ENCODE data around the gene NOP10. TPM values are rescaled to one million over a fixed set of nuclear protein-coding genes. Genes with fewer than 3 reads are reported as not detected.
"Not testable (repeated sequence)": the region's sequence is repeated elsewhere in the genome, so short reads cannot be mapped to it uniquely, and the experiment has no call there.

Gene NOP10
- 100 to 1,000 TPM in 8 of 9 donors, 10 to 100 TPM in 1; 96.4 to 217 (median 132) TPM for total RNA-seq
- polyA plus RNA-seq: 100 to 1,000 TPM; 200 to 384 TPM
- long read RNA-seq, donor 1, transcript NOP10-201 (2 exons, 554 nt): major isoform, 49 of 50 reads
- long read RNA-seq, donor 1, partial matches to known transcripts: 0 of 50 reads
- long read RNA-seq, donor 1, other reads (novel, unspliced or antisense): 1 of 50 reads
- long read RNA-seq, donor 2, transcript NOP10-201 (2 exons, 554 nt): major isoform, 29 of 29 reads
- long read RNA-seq, donor 2, partial matches to known transcripts: 0 of 29 reads
- long read RNA-seq, donor 2, other reads (novel, unspliced or antisense): 0 of 29 reads
- long read RNA-seq, donor 3, transcript NOP10-201 (2 exons, 554 nt): major isoform, 67 of 67 reads
- long read RNA-seq, donor 3, partial matches to known transcripts: 0 of 67 reads
- long read RNA-seq, donor 3, other reads (novel, unspliced or antisense): 0 of 67 reads

GRCh38 chr15:34342737-34343575 lies at the start of gene NOP10, which contains the start of gene NUTM1:
TSS of gene NOP10 (minus strand) at chr15:34343136. CDS start at chr15:34343073, 63 bp downstream.
TSS of gene NUTM1 (plus strand) at chr15:34343315. CDS start at chr15:34343697, 382 bp downstream.
- 1 to 3% (median 2%) methylated on average over 38 of the region's 38 CpGs for WGBS, 4 donors
- no peaks in the 10 kb centered on the region for H3K27me3 ChIP-seq
- H3K9me3 ChIP-seq: no peaks in the 10 kb centered on the region
- peak; percentile 87 to 99 (median 96) for TF ChIP-seq CTCF (IDR thresholded peaks at IDR 0.05)
- TF ChIP-seq POLR2A (IDR thresholded peaks at IDR 0.05): peak in 1 of 2 donors; percentile 60
- peak; percentile 91 to 97 (median 95) for ATAC-seq
- peaks cover 0 to 37% (median 15%) of the 10 kb centered on the region in 12 donors for H3K4me1 ChIP-seq
- peak; percentile 91 to 95 (median 92) for DNase-seq
- H3K4me3 ChIP-seq: peak within 1 kb of the TSS; percentile 56 to 94 (median 84)
- peak within 1 kb of the TSS; percentile 60 to 96 (median 90) for H3K27ac ChIP-seq
- H3K36me3 ChIP-seq: peaks cover 0 to 30% (median 18%) of the 10 kb centered on the region in 9 donors
- intact Hi-C loops (cut with DNase I): loop anchor here in 6 of 10 donors (1.0 to 5.0 kb wide), 5 partner anchors 23 to 116 kb away; partner anchors contain the start of genes LPCAT4 (in 3 of the 6) and EMC4 (in 1 of the 6)

GRCh38 chr15:34389594-34390086 lies 46.7 kb upstream of the NOP10 start:
- H3K36me3 ChIP-seq; H3K9me3 ChIP-seq; intact Hi-C loops (cut with DNase I); H3K4me3 ChIP-seq; H3K27me3 ChIP-seq; H3K4me1 ChIP-seq; DNase-seq; ATAC-seq; H3K27ac ChIP-seq: not testable (repeated sequence)
- WGBS, 4 donors: no CpG with 5 or more reads among the region's 16 CpGs

- H3K36me3 ChIP-seq; H3K4me1 ChIP-seq; H3K4me3 ChIP-seq; H3K27ac ChIP-seq; DNase-seq; intact Hi-C loops (cut with DNase I); H3K27me3 ChIP-seq; H3K9me3 ChIP-seq: not testable (repeated sequence)
- peak; percentile 41 to 85 (median 76) for ATAC-seq
- no CpG with 5 or more reads among the region's 19 CpGs for WGBS, 4 donors
Observed at GRCh38 chr15:34381829-34382521, 39.0 kb upstream of the NOP10 start.

GRCh38 chr15:34380491-34380890 lies 37.6 kb upstream of the NOP10 start:
- WGBS, 4 donors: 62 to 84% (median 75%) methylated on average over 4 of the region's 4 CpGs
- DNase-seq; intact Hi-C loops (cut with DNase I); H3K36me3 ChIP-seq; H3K4me1 ChIP-seq; H3K4me3 ChIP-seq; H3K27me3 ChIP-seq; H3K9me3 ChIP-seq; H3K27ac ChIP-seq; ATAC-seq: not testable (repeated sequence)

GRCh38 chr15:34376856-34377255 lies 33.9 kb upstream of the NOP10 start:
- Histone ChIP-seq H3K27me3 (no peaks in the 10 kb centered on the region), H3K4me1 (no peaks in the 10 kb centered on the region), H3K9me3 (no peaks in the 10 kb centered on the region), H3K27ac (no peak overlapping the region), H3K36me3 (peaks cover 0 to 5% (median 0%) of the 10 kb centered on the region in 9 donors), H3K4me3 (no peak overlapping the region)
- 93 to 97% (median 95%) methylated on average over 2 of the region's 2 CpGs for WGBS, 4 donors
- DNase-seq (no peak), ATAC-seq (no peak)
- intact Hi-C loops (cut with DNase I): no loop called here
- no peak for TF ChIP-seq POLR2A (IDR thresholded peaks at IDR 0.05)
- TF ChIP-seq CTCF (IDR thresholded peaks at IDR 0.05): no peak

GRCh38 chr15:34375541-34375940 lies 32.6 kb upstream of the NOP10 start:
- H3K4me1 ChIP-seq; H3K27ac ChIP-seq; H3K36me3 ChIP-seq; H3K9me3 ChIP-seq; intact Hi-C loops (cut with DNase I); H3K27me3 ChIP-seq; H3K4me3 ChIP-seq; ATAC-seq; DNase-seq: not testable (repeated sequence)
- 90 to 100% (median 97%) methylated on average over 2 of the region's 2 CpGs for WGBS, 4 donors

Measured in heart left ventricle (tissue), 16 donors.